IPS-20b (cell line): Measurements from ENCODE around the gene SELENBP1.
A peak's percentile ranks its signal among the peaks of the same experiment; 100 is the strongest.
"Not testable (repeated sequence)": the region's sequence is repeated elsewhere in the genome, so short reads cannot be mapped to it uniquely, and the experiment has no call there.

Experiments
- H3K27ac ChIP-seq: one replicate; pipeline ENCODE4 v1.5.1; 2013; ENCODE audit warnings: low read length
- H3K27me3 ChIP-seq: 2 replicates; pipeline ENCODE4 v1.6.1; 2013; ENCODE audit warnings: mild to moderate bottlenecking, low read length, inconsistent platforms; ENCODE audit not compliant: insufficient read depth
- H3K36me3 ChIP-seq: 2 replicates; pipeline ENCODE4 v1.6.1; 2013; ENCODE audit warnings: low read depth, mild to moderate bottlenecking, inconsistent platforms, low read length, moderate library complexity; ENCODE audit not compliant: insufficient read depth
- H3K4me1 ChIP-seq: 2 replicates; pipeline ENCODE4 v1.6.1; 2013; ENCODE audit warnings: mild to moderate bottlenecking, control low read depth, inconsistent platforms, low read length, moderate library complexity; ENCODE audit not compliant: insufficient read depth
- H3K4me3 ChIP-seq: 2 replicates; pipeline ENCODE4 v1.5.1; 2013; ENCODE audit warnings: mild to moderate bottlenecking, low read length, inconsistent platforms
- H3K9ac ChIP-seq: 2 replicates; pipeline ENCODE4 v1.6.1; 2013; ENCODE audit warnings: low read depth, mild to moderate bottlenecking, inconsistent platforms, low read length, moderate library complexity
- H3K9me3 ChIP-seq: 2 replicates; pipeline ENCODE4 v1.6.1; 2013; ENCODE audit warnings: mild to moderate bottlenecking, low read depth, low read length, inconsistent platforms; ENCODE audit not compliant: insufficient read depth

Gene SELENBP1

GRCh38 chr1:151352021-151352718, 20.3 kb downstream of the SELENBP1 start:
- Histone ChIP-seq H3K9ac (no peak overlapping the region), H3K4me1 (peaks cover 7% of the 10 kb centered on the region; the same call in 1 of the 2 replicates), H3K9me3 (peaks cover 14% of the 10 kb centered on the region), H3K4me3 (no peak overlapping the region), H3K27ac (no peak overlapping the region), H3K27me3 (no peaks in the 10 kb centered on the region), H3K36me3 (no peaks in the 10 kb centered on the region)

DNA sequence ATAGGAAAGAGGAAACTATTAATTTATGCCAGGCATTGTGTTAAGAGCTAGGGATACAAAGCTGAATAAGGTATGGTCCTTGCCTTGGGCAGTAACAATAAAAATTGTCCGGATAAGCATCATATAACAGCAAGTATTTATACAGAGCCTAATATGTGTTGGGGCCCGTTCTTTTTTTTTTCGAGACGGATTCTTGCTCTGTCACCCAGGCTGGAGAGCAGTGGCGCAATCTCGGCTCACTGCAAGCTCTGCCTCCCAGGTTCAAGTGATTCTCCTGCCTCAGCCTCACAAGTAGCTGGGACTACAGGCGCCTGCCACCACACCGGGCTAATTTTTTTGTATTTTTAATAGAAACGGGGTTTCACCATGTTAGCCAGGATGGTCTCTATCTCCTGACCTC, 22.2 kb downstream of the SELENBP1 start:
- H3K27ac ChIP-seq, H3K27me3 ChIP-seq, H3K4me3 ChIP-seq, H3K36me3 ChIP-seq, H3K9ac ChIP-seq: not testable (repeated sequence)
- peaks cover 14% of the 10 kb centered on the region for H3K9me3 ChIP-seq
- H3K4me1 ChIP-seq: peaks cover 12% of the 10 kb centered on the region

GRCh38 chr1:151347523-151348246, 24.8 kb downstream of the SELENBP1 start:
- H3K9ac ChIP-seq: peak overlapping the region; percentile 95; the same call in 1 of the 2 replicates
- H3K36me3 ChIP-seq: peaks cover 32% of the 10 kb centered on the region
- no peaks in the 10 kb centered on the region for H3K27me3 ChIP-seq
- peak overlapping the region; percentile 81 for H3K27ac ChIP-seq
- peak overlapping the region; percentile 85 for H3K4me3 ChIP-seq
- H3K9me3 ChIP-seq: peaks cover 11% of the 10 kb centered on the region
- peaks cover 12% of the 10 kb centered on the region for H3K4me1 ChIP-seq

- peak within 1 kb of the TSS; percentile 92 for H3K27ac ChIP-seq
- H3K4me3 ChIP-seq: peak within 1 kb of the TSS; percentile 85
- H3K9ac ChIP-seq: peak within 1 kb of the TSS; percentile 95
- peaks cover 4% of the 10 kb centered on the region for H3K9me3 ChIP-seq
- peaks cover 12% of the 10 kb centered on the region for H3K4me1 ChIP-seq
- peaks cover 39% of the 10 kb centered on the region for H3K36me3 ChIP-seq
- no peaks in the 10 kb centered on the region for H3K27me3 ChIP-seq
Observed at GRCh38 chr1:151346769-151347522, 25.6 kb downstream of the SELENBP1 start, which contains the start of gene RFX5. Gene RFX5 (minus strand): TSS chr1:151347252. CDS start chr1:151346320, 932 bp downstream.

DNA sequence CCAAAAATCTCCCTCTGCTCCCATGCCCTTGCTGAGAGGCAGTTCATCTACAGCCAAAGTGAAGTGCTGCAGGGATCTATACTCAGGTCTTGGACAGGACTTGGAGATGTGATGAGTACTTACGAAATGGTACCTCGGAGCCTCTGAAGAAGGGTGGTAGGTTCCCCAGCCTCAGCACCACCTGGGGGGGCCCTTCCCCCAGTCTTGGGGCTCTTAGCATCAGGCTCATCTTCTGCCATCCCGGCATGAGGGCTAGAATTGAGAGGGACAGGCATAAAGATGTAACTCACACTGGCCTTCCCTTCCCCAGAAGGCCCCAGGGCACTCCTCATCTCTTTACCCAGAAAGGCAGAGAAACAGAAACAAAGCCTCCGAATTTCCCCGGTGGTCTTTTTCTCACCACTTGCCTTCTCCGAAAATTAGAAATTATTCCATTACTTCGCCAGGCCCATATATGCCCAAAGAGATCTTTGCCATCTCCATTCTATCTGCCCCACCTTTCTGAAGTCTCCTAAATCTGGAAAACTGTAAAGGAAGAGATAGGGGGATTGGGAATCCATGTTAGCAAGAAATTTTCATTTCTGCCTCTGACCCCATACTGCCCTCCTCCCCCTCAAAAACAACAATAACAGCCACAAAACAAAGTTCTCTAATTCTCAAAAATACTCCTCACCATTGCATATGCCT, 26.3 kb downstream of the SELENBP1 start:
- peak overlapping the region; percentile 95 for H3K9ac ChIP-seq
- H3K4me3 ChIP-seq: peak overlapping the region; percentile 85
- H3K4me1 ChIP-seq: peaks cover 12% of the 10 kb centered on the region
- no peaks in the 10 kb centered on the region; the same call in 1 of the 2 replicates for H3K9me3 ChIP-seq
- H3K27me3 ChIP-seq: no peaks in the 10 kb centered on the region
- peaks cover 42% of the 10 kb centered on the region for H3K36me3 ChIP-seq
- peak overlapping the region; percentile 92 for H3K27ac ChIP-seq

DNA sequence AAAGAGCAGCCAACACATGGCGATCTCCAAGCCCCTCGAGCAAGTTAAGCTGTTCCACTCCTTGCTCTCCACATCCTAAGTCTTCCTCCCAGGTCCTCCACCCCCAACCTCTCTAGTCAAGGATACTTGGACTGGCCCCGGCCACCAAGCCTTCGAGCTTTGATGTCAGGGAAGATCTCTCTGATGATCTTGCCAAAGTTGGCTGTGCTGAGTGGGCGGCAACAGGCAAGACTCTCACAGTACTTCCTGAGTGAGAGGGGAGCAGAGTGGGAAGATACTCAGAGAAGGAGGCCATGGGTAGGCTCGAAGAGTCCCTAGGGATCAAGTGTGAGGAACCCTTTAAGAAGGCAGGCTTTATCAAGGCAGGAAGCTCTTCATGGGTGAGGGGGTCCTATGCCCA, 28.2 kb downstream of the SELENBP1 start:
- H3K4me3 ChIP-seq: no peak overlapping the region
- H3K9ac ChIP-seq: no peak overlapping the region
- peaks cover 42% of the 10 kb centered on the region for H3K36me3 ChIP-seq
- H3K9me3 ChIP-seq: no peaks in the 10 kb centered on the region
- H3K27ac ChIP-seq: no peak overlapping the region
- no peaks in the 10 kb centered on the region for H3K27me3 ChIP-seq
- peaks cover 12% of the 10 kb centered on the region for H3K4me1 ChIP-seq

DNA sequence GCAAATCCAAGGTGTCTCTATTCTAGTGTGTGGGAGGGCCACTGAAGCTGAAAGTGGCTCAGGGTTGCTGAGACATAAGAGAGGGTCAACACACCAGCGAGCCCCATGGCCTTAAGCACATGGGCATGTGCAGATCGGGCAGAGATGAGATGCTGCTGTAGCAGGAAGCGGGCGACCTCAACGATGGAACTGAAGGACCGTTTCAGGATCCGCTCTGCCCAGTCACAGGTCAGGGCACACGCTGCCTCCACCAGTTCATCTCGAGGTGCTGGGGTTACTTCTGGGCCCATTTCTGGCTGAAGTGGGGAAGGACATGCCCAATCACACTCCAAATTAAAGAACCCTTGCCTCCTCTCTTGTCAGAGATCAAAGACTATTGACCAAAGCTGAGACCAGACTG, 28.9 kb downstream of the SELENBP1 start:
- Histone ChIP-seq H3K9me3 (no peaks in the 10 kb centered on the region), H3K36me3 (peaks cover 42% of the 10 kb centered on the region), H3K4me1 (peaks cover 12% of the 10 kb centered on the region), H3K9ac (no peak overlapping the region), H3K4me3 (no peak overlapping the region), H3K27ac (no peak overlapping the region), H3K27me3 (no peaks in the 10 kb centered on the region)

GRCh38 chr1:151342569-151342968, 29.9 kb downstream of the SELENBP1 start:
- Histone ChIP-seq H3K9ac (no peak overlapping the region), H3K4me3 (no peak overlapping the region), H3K27me3 (no peaks in the 10 kb centered on the region), H3K36me3 (peaks cover 42% of the 10 kb centered on the region), H3K9me3 (no peaks in the 10 kb centered on the region), H3K4me1 (peaks cover 7% of the 10 kb centered on the region), H3K27ac (no peak overlapping the region)

- H3K9me3 ChIP-seq: no peaks in the 10 kb centered on the region
- no peak overlapping the region for H3K9ac ChIP-seq
- peaks cover 6% of the 10 kb centered on the region for H3K4me1 ChIP-seq
- no peak overlapping the region for H3K4me3 ChIP-seq
- H3K36me3 ChIP-seq: peaks cover 42% of the 10 kb centered on the region
- H3K27ac ChIP-seq: no peak overlapping the region
- no peaks in the 10 kb centered on the region for H3K27me3 ChIP-seq
Observed at GRCh38 chr1:151342021-151342420, 30.5 kb downstream of the SELENBP1 start.

DNA sequence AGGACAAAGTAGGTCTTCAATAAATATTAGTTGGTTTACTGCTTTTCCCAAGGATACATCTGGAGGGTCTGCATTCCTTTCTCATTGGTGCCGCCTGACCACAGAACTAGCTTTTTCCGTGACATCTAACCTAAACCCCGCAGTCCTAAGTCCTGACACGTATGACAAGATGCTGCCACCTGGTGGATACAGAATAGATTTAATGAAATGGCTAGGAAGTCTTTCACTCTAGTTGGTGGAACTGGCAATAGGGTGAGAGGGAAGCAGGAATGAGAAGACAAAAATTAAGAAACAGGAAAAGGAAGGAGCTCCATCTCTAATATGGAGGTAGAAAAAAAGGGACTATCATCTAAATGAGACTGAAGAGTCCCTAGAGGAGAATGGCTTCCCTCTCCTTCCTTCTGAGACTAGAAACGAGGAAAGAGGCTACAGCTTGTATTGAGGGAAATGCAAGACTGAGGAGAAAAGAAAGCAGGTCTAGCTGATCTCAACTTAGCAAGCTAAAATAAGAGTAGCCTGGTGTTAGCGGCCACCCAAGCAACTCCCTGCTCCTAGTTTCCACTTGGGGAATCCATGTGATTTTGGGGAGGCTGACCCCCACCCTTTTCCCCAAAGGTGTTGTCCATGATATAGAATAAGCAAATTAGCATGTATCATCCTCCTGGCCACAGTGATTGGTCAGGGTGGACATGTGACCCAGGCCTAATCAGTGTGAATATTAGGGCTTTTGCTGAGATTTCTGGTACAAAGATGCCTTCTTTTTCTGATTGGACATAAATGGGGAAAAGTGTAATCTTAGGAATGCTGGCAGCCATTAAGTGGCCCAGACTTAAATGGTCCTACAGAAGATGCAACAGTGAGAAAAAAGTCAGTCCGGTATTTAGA, 31.4 kb downstream of the SELENBP1 start:
- Histone ChIP-seq H3K9me3 (no peaks in the 10 kb centered on the region), H3K9ac (no peak overlapping the region), H3K36me3 (peaks cover 42% of the 10 kb centered on the region), H3K4me3 (no peak overlapping the region), H3K4me1 (peaks cover 5% of the 10 kb centered on the region), H3K27ac (no peak overlapping the region), H3K27me3 (no peaks in the 10 kb centered on the region)
